ENCODE data around the gene ALDOA.
"Not testable (repeated sequence)": the region's sequence is repeated elsewhere in the genome, so short reads cannot be mapped to it uniquely, and the experiment has no call there.

The ALDOA gene

DNA sequence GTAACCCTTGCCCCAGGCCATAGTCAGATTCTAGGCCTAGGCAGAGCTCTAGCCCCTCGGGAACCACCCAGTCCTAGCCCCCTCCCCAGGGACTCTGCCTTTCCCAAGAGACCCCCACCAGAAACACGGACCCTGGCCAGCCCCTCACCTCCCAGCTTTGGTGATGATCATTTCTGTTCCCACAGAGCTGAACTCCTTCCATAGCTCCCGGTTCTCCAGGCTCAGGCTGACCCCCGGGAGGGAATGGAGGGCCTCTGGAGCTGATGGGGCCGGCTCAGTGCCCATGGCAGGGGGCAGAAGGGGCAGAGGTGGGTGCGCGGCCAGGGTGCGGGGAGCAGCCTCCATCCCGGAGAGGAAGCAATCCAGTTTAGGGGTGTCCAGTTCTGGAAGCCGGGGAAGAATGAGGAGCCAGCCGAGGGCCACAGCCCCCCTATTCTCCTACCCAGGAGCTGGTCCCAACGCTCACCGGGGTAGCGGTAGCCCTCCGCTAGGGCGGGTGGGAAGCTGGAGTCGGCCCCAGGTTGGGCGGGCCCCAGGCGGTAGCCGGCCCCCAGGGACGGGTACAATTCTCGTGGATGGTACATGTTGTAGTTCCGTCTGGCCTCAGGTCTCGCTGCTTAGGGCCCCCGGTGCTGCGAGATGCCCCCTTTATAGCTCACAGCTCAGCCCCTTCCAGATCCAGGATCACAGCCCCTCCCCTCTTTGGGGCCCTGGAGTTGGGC, 25.2 kb downstream of the ALDOA start:
- DNase-seq (ENCODE audit: low read depth in 2 of 2) = no peak

- DNase-seq (ENCODE audit: low read depth in 2 of 2) = peak; percentile 90 to 92
Measured at GRCh38 chr16:30091474-30092372, 26.2 kb downstream of the ALDOA start, which contains the start of gene TBX6. Gene TBX6 (minus strand): TSS chr16:30091924. CDS start chr16:30091193, 731 bp downstream.

DNA sequence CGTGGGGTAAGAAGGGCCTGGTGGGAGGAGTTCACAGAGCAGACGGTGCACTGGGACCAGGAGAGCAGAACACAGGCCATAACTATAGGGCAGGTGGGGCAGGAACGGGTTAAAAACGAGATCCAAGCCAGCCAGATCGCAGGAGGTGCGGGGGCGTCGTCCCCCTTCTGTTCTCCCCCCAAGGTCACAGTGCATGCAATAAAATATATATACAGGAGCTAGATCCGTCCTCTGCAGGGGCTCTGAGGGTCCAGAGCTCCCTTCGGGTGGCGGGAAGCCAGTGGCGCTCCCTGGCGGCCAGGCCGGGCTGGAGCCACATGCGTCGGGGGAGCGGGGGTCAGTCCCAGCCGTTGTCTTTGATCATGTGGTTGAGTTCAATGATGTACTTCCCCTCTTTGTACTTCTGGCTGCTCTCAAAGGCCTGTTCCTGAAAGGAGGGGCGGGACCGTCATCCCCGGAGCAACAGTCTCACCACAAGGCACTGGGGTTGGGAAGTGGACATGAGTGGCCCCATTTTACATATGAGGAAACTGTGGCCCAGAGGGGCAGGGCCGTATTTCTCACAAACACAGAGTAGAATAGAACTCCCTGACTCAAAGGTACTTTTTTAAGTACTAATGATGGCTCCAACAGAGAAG, 26.9 kb downstream of the ALDOA start:
- DNase-seq (ENCODE audit: low read depth in 2 of 2) = peak; percentile 66 to 70

DNA sequence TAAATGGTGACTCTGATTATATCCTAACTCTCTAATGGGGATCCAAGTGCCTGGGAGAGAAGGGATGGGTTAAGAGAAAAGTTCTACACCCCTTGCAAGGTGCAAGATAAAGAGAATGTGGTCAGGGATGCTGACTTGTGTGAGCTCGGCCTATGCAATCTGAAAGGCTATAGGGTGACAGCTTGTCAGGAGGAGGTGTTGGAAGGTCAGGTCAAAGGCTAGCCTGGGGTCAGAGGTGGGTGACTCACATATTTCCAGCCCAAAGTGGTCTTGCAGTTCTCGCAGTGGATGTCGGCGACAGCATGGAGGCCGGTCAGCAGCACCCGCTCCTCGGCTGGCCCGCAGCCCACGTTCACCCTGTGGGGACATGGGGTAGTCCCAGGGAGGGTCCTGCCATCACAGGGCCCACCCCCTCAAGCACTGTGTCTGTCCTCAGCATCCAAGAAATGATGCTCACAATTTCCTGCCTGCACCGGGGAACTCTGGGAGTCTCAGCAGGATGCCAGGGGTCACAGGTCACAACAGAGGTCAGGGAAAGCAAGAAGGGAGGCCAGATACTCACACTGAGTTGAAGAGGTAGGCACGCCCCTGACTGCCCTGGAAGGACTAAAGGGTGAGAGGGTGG, 29.1 kb downstream of the ALDOA start:
- DNase-seq (ENCODE audit: low read depth in 2 of 2) = no peak

DNA sequence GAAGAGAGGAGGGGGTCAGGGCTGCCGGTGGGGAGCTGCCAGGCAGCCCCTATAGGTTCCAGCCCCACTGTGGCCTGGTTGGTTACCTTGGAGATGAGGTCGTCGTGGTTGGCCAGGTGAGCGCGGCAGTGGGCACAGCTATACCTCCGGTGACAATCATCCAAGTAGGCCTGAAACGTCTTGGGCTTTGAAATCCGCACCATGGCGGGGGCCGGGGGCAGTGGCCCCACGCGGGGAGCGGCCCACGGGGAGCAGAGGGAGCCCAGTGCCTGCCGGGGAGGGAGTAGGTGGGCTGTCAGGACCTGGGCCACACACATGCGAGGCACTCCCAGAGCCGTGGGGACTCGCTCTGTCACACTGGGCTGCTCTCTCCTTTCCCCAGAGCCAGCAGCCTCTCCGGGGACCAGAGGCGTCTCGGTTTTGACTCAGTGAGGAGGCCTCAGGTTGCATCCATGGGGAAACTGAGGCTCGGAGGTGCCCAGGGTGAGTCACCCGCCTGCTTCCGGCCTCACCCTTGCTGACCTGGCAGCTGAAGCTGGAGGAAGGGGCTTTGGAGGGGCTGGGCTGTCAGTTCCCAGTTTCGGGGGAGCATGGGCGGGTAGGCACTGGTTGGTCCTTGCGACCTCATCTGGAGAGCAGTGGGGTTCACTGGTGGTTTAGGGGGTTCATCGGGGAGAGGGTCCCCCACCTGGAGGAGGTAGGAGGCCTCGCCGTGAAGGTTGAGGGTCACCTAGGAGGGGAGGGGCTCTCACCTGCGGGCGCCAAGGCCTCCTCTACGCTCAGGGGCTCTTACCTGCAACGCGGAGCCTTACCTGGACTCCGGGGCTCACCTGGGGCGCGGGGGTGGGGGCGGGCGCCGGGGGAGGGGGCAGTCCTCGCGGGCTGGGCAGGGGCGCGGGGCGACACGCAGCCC, 29.9 kb downstream of the ALDOA start:
- DNase-seq (ENCODE audit: low read depth in 2 of 2) = no peak

DNA sequence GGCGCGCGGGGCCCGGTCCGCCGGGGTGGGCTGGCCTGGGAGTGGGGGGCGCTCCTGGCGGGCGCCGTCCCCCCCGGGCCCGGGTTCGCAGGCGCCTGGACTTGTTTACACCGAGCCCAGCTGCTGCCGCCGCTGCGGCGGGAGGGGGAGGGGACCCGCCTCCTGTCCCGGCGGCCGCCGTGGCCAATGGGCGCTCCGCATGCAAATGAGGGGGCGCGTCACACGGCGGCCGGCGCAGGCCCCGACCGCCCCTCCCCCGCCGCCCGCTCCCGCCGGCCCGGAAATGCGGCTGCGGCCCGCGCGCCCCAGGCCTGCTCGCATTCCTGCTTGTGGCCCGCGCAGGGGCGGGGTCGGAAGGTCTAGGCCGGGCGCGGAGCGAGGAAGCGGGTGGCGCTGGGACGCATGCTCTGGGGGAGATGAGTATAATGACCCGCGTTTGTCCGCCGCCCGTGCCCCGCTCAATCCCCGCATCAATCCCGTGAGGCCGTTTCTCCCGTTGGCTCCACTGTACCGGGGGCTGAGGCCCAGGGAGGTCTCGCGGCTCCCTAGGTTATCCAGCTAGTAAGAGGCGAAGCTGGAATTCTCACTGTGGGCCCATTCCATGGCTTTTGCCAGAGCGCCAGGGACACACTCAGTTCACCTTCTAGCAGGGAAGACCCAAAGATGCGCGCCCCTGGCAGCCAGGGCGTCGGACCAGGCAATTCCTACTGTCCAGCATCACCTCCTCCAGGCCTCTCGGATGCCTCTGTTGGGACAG, 30.7 kb downstream of the ALDOA start, which contains the start of gene YPEL3:
Gene YPEL3 (minus strand): TSS at position 109 of the 757 bp plus-strand sequence. CDS start 731 bp downstream, outside the sequence.
- DNase-seq (ENCODE audit: low read depth in 2 of 2) = peak; percentile 75 to 86

DNA sequence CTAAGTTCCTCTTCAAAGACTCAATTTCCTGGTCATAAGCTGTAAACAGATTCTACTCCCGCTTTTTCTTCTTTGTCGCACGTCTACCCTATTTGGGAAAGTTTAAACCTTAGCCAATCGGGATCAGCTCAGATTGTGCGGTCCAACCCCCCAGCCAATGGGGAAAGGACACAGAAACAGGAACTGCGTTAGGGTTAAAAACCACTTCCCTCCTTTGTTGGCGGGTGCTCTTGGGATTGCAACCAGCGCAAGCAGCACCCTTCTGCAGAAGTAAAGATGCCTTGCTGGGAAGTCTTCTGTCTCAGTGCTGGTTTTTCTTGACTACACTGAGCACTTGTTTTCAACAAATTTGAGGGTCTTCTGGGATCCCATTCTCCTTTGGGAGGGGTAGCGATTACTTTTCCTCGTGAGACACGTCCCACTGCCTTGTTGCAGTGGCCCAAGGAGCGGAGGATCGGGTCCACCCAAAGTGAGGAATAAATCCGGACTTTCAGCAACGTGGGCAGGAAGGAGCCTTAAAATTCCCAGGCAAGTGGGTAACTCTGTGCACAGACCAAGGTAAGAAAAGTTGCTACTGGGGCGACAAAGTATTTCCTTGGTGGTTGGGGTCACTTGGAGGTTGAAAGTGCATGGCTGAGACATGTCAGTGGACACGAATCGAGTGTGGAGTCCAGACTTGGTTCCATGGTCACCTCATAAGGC, 31.5 kb downstream of the ALDOA start:
- DNase-seq (ENCODE audit: low read depth in 2 of 2) = no peak

DNA sequence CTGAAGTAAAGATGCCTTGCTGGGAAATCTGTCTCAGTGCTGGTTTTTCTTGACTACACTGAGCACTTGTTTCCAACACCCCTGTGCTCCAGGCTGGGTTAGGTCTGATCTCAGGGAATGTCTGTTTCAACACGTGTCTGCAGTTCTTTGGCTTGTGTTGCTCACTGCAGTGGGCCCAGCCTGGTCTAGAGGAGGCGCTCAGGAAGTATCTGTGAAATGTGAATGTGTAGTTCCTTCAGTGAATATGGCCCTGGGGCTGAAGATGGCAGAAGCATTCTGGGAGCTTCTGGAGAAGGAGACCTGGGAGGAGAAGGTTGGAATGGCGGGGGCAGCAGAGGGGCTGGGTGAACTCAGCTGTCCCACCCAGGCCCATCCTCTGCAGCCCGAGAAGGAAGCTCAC, 38.5 kb downstream of the ALDOA start:
- DNase-seq (ENCODE audit: low read depth in 2 of 2) = no peak

DNA sequence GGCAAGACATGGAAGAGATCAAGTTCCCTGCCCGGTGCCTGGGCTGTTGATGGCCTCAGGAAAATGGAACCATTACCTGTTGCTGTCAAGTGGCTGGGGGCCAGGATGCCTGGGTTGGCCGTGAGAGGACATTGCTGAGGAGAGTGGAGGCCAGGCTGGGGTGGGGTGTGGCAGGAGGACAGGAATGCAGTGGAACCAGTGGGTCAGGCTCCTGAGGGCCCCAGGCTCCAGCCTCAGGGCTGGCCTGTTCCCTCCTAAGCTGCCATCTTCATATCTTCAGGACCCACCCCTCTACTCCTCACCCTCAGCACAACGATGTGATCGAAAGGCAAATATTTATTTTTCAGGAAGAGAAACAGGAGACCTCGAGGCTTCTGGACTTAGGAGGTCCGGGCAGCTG, 38.9 kb downstream of the ALDOA start:
- no peak for DNase-seq (ENCODE audit: low read depth in 2 of 2)

DNA sequence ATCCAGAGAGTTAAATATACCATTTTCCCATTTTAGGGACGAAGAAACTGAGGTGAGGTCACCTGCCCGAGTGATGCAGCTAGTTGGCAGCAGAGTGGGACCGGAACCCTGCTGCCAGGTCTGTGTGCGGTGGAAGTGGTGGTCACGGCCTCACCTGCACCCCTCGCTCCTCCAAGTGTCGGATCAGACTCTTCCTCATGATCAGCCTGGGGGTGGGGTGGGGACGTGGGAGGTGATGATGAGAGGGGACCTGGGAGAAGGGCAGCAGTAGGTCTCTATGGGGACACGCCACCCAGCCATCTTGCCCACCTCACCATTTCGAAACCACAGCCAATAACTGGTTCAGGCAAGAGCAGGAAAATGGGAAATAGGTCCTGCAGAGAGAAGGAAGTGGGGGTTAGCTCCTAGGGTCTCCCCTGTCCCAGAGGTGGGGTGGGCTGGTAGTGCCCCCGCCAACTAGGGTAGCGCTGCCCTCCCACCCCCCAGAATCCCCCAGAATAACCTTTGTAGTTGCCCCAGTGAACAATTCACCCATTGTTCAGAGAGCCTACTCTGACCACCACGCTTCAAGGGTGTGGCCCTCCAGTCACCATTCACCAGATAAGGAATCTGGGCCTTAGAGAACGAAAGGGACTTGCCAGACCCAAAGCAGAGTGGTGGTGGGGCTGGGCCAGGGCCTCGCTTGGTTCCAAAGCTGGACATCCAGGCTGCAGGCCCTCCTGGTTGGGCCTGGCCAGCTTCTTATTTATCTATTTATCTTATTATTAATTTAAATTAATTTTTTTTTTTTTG, 42.7 kb downstream of the ALDOA start:
- DNase-seq (ENCODE audit: low read depth in 2 of 2) = no peak

DNA sequence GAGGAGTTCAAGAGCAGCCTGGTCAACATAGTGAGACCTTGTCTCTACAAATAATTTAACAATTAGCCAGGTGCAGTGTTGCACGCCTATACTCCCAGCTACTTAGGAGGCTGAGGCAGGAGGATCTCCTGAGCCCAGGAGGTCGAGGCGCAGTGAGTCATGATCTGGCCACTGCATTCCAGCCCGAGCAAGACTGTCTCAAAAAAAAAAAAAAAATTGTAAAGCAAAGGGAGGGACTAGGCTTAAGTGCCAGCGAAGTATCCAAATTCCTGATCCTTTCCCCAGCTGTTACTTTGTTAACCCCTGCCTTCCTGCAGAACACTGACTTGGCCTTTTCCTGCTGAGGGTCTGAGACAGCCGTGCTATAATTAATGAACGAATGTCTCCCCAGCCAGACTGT, 45.1 kb downstream of the ALDOA start:
- no peak for DNase-seq (ENCODE audit: low read depth in 2 of 2)

GRCh38 chr16:30112197-30113030, 46.9 kb downstream of the ALDOA start:
- DNase-seq (ENCODE audit: low read depth in 2 of 2) = peak; percentile 70 to 71

- DNase-seq (ENCODE audit: low read depth in 2 of 2) = no peak
Measured at GRCh38 chr16:30113031-30113710, 47.6 kb downstream of the ALDOA start, which contains the start of gene GDPD3. Gene GDPD3 (minus strand): TSS chr16:30113537. CDS start chr16:30113478, 59 bp downstream.

GRCh38 chr16:30113711-30114333, 48.3 kb downstream of the ALDOA start:
- no peak for DNase-seq (ENCODE audit: low read depth in 2 of 2)

DNA sequence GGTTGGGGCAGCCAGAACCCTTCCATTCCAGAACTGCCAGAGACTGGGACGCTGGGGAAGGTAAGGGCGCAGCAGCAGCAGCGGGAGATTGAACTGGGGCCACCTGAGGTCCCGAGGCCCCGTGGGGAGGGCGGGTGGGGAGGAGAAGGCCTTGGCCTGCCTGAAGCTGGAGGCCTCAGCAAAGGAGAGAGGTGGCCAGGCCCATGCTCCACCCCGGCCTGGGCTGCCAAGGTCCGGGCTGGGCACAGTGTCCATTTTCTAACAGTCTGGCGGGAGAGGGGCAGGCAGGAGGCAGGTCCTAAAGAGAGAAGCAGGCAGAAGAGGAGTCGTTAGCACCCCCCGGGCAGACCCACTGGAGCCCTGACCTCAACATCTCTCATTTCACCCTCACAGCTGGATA, 48.9 kb downstream of the ALDOA start:
- DNase-seq (ENCODE audit: low read depth in 2 of 2) = no peak

DNA sequence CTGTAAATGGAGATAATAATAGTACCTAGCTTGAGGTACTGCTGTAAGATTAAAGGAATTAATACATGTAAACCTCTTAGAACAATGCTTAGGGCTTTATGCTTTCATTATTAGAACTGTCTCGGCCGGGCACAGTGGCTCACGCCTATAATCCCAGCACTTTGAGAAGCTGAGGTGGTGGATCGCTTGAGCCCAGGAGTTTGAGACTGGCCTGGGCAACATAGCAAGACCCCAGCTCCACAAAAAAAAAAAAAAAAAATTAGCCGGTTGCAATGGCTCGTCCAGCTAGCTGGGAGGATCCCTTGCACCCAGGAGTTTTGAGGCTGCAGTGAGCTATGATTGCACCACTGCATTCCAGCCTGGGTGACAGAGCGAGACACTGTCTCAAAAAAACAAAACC, 49.3 kb downstream of the ALDOA start:
- DNase-seq (ENCODE audit: low read depth in 2 of 2) = not testable (repeated sequence)
